ENCODE data around the gene PHC2.

GRCh38 chr1:33358114-33358794 is 72.6 kb downstream of the PHC2 start:
- TF ChIP-seq POLR2A (IDR thresholded peaks at IDR 0.05) (no peak), EP300 (IDR thresholded peaks at IDR 0.05) (no peak), POLR2AphosphoS5 (IDR thresholded peaks at IDR 0.05) (no peak)
- TF ChIP-seq, protein P1, sequence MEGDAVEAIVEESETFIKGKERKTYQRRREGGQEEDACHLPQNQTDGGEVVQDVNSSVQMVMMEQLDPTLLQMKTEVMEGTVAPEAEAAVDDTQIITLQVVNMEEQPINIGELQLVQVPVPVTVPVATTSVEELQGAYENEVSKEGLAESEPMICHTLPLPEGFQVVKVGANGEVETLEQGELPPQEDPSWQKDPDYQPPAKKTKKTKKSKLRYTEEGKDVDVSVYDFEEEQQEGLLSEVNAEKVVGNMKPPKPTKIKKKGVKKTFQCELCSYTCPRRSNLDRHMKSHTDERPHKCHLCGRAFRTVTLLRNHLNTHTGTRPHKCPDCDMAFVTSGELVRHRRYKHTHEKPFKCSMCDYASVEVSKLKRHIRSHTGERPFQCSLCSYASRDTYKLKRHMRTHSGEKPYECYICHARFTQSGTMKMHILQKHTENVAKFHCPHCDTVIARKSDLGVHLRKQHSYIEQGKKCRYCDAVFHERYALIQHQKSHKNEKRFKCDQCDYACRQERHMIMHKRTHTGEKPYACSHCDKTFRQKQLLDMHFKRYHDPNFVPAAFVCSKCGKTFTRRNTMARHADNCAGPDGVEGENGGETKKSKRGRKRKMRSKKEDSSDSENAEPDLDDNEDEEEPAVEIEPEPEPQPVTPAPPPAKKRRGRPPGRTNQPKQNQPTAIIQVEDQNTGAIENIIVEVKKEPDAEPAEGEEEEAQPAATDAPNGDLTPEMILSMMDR (IDR thresholded peaks at IDR 0.05): no peak
